Activated CD8-positive, alpha-beta memory T cell treated with anti-CD3 and anti-CD28 coated beads for 24 hours (primary cell): Measurements from ENCODE around the gene PFKL.
"Not testable (repeated sequence)": the region's sequence is repeated elsewhere in the genome, so short reads cannot be mapped to it uniquely, and the experiment has no call there.

ENCODE experiments used
- DNase-seq: peaks from one replicate; pipeline ENCODE4 v3.0.0-alpha.2; 2020

PFKL gene

GRCh38 chr21:44279354-44280260 is 20.2 kb upstream of the PFKL start:
- DNase-seq, result no peak

DNA sequence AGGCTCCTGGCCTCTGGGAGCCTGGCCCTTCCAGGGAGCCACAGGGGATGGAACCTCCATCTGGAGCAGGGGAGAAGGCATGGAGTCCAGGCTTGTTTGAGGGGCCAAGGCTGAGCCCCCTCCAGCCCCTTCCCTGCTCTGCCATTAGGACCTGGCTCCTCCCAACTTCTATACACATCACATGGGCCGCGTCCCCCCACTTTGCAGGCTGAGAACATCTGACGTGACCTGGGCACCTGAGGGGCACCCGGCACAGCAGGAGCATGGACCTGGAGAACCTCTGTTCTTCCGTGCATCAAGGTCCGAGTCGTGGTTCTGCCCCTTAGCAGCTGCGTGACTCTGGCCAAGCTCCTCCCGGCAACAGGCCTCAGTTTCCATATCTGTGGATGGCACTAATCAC is 18.1 kb upstream of the PFKL start:
- no peak for DNase-seq

DNA sequence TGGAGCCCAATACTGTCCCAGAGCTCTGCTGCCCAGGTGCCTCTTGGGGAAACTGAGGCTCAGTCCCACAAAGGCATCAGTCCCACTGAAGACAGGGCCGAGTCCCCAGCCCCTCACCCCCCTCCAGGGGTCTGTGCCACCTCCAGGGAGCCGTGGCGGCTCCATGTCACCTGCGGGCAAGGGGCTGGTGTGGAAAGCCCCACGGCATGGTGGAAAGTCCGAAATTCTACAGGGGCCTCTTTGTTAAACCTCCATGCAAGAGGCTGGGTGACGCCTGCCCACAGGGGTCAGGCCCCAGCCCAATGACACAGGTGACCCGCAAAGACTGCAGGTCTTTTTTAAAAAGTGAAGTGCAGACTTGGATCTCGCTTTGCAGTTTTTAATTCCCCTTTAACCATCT is 17.5 kb upstream of the PFKL start:
- no peak for DNase-seq

GRCh38 chr21:44283211-44283785 is 16.6 kb upstream of the PFKL start:
- not testable (repeated sequence) for DNase-seq

DNA sequence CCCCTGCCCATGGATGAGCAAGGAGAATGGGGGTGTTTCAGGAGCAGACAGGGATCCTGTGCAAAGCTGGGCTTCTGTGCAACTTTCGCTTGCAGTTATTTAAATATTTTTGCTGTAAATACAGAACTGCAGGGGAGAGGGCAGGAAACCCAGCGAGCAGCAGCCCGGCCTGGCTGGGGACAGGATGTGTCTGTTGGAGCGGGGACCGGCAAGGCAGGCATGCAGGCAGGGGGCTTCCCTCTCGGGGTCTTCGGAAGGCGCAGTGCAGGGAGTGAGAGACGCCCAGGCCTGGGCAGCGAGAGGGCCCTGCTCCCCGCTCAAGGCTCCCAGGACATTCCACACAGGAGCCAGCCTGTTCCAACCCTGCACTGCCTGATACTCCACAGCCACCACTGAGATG is 15.9 kb upstream of the PFKL start:
- no peak for DNase-seq

DNA sequence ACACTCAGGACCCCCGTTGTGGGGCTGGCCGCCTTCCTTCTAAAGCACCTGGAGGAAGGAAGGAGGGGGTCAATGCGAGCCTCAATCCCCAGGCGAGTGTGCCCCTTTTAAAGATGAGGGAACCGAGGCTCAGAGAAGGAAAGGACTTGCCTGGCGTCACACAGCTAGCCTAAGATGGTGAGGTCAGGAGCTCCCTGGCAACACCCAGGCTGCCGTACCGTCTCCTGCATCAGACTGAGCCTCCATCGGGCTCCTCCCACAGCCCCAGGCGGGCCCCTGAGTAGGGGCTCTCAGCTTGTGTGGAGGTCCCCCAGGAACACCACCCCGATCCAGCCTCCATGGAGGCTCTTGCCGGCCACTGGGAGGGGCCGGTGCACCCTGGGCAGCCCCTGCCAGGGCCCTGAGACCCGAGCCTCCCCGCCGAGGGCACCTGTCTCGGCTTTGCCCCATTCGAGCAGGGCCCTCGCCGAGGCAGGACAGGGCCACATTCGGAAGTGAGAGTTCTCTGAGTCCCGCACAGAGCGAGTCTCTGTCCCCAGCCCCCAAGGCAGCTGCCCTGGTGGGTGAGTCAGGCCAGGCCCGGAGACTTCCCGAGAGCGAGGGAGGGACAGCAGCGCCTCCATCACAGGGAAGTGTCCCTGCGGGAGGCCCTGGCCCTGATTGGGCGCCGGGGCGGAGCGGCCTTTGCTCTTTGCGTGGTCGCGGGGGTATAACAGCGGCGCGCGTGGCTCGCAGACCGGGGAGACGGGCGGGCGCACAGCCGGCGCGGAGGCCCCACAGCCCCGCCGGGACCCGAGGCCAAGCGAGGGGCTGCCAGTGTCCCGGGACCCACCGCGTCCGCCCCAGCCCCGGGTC is 14.5 kb upstream of the PFKL start, which contains the start of gene AIRE:
TSS of gene AIRE (plus strand) at position 739 of the 855 bp plus-strand sequence. CDS start 131 bp downstream, outside the sequence.
- DNase-seq, result no peak

- DNase-seq, result no peak
Measured at GRCh38 chr21:44286086-44286715, 13.7 kb upstream of the PFKL start.

- DNase-seq, result no peak
Measured at GRCh38 chr21:44286716-44287632, 12.9 kb upstream of the PFKL start.

GRCh38 chr21:44288251-44289110 is 11.4 kb upstream of the PFKL start:
- no peak for DNase-seq

DNA sequence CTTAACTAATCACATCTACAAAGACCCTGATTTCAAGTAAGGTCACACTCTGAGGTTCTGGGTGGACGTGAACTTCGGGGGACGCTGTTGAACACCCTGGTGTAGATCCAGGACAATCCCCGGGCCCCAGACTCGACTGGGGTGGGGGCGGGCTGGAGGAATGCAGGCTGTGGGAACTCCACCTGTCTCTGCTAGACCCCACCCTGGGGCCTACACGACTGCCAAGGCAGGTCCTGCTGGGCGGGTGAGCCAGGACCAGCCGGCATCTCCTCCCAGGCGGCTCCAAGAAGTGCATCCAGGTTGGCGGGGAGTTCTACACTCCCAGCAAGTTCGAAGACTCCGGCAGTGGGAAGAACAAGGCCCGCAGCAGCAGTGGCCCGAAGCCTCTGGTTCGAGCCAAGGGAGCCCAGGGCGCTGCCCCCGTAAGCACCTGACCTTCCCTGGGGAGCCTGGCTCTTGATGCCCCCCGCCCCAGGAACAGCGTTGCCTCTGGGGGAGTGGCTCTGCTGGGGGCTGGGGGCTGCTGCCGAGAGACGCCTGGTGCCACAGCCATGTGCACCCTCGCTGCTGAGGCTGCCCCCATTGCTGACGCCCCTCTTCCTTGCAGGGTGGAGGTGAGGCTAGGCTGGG is 10.4 kb upstream of the PFKL start:
- DNase-seq, result no peak

- DNase-seq, result no peak
Measured at GRCh38 chr21:44290327-44291077, 9.4 kb upstream of the PFKL start.

- no peak for DNase-seq
Measured at GRCh38 chr21:44291078-44291935, 8.5 kb upstream of the PFKL start.

GRCh38 chr21:44291936-44292811 is 7.7 kb upstream of the PFKL start:
- DNase-seq, result no peak

- DNase-seq, result no peak
Measured at GRCh38 chr21:44292812-44293195, 7.0 kb upstream of the PFKL start.

DNA sequence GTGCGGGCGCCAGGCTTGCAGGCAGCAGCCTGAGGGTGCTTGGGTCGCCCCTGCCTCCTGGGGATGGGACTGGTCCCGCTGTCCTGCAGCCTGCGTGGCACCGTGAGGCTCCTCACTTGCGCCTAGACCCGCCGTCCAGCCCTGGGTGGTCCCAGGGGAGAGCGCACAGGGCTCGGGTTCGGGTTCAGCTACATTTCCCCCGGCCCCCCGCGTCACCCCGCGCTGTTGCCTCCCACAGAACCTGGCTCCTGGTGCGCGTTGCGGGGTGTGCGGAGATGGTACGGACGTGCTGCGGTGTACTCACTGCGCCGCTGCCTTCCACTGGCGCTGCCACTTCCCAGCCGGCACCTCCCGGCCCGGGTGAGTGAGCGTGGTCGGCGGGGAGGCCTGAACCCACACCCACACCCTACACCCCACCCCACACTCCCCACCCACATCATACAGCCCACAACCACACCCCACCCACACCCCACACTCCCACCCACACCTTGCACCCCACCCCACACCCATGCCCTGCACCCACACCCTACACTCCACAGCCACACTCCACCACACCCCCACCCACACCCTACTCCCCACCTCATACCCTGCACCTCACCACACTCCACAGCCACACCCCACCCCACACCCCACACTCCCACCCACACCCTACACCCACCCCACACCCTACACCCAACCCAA is 6.2 kb upstream of the PFKL start:
- no peak for DNase-seq

GRCh38 chr21:44294391-44295162 is 5.3 kb upstream of the PFKL start:
- no peak for DNase-seq
